HepG2 (cell line): ENCODE data around the gene CCND1. TPM values are rescaled to one million over a fixed set of nuclear protein-coding genes. Genes with fewer than 3 reads are reported as not detected.

Experiments
- BRD4 ChIP-seq: sonication (generic); formaldehyde crosslinking; IDR thresholded peaks from 2 replicates; pipeline ENCODE4 v1.4.0; 2020; ENCODE audit warnings: missing genetic modification reagents
- ELK4 ChIP-seq: sonication (generic); formaldehyde crosslinking; IDR thresholded peaks from 2 replicates; pipeline ENCODE4 v1.9.0; 2021; ENCODE audit warnings: missing genetic modification reagents, borderline replicate concordance
- FLYWCH1 ChIP-seq: sonication (generic); formaldehyde crosslinking; IDR thresholded peaks from 2 replicates; pipeline ENCODE4 v1.8.1; 2023; ENCODE audit warnings: mild to moderate bottlenecking, missing genetic modification reagents
- FOXK1 ChIP-seq: sonication (generic); formaldehyde crosslinking; IDR thresholded peaks from 2 replicates; pipeline ENCODE4 v1.4.0; 2020; ENCODE audit warnings: low read depth, missing genetic modification reagents, borderline replicate concordance
- PAF1 ChIP-seq: IDR thresholded peaks from 2 replicates; pipeline ENCODE4 v1.6.1; 2016; ENCODE audit warnings: missing genetic modification reagents, missing compliant biosample characterization
- POLR2AphosphoS2 ChIP-seq: IDR thresholded peaks from 2 replicates; pipeline ENCODE4 v1.6.1; 2011; ENCODE audit warnings: low read depth, low read length, improper control_type of control experiment
- PPARG ChIP-seq: conservative IDR thresholded peaks from 2 replicates; pipeline ENCODE4 v1.6.1; 2016; ENCODE audit warnings: missing biosample characterization, missing genetic modification reagents
- SATB2 ChIP-seq: sonication (generic); formaldehyde crosslinking; IDR thresholded peaks from 2 replicates; pipeline ENCODE4 v1.5.0; 2020; ENCODE audit warnings: missing genetic modification reagents
- SOX6 ChIP-seq, 2 experiments: fragments of 450-650 bp in 1 of 2; sonication (generic) in 1 of 2; formaldehyde crosslinking in 1 of 2; IDR thresholded peaks; 2 replicates each; pipeline versions ENCODE4 v1.4.0 to v1.6.1; 2017 to 2020; ENCODE audit warnings: antibody characterized with exemption in 1 of 2, mild to moderate bottlenecking in 1 of 2, missing genetic modification reagents in 1 of 2
- TFDP1 ChIP-seq: IDR thresholded peaks from 2 replicates; pipeline ENCODE4 v1.6.1; 2016; ENCODE audit warnings: missing compliant biosample characterization, missing genetic modification reagents, borderline replicate concordance
- THYN1 ChIP-seq: sonication (generic); formaldehyde crosslinking; IDR thresholded peaks from 2 replicates; pipeline ENCODE4 v1.8.1; 2023; ENCODE audit warnings: low read depth, mild to moderate bottlenecking, moderate library complexity, missing genetic modification reagents, borderline replicate concordance
- ZFP62 ChIP-seq: sonication (generic); formaldehyde crosslinking; IDR thresholded peaks from 2 replicates; pipeline ENCODE4 v1.4.0; 2020; ENCODE audit warnings: missing genetic modification reagents
- ZHX1 ChIP-seq: sonication (generic); formaldehyde crosslinking; IDR thresholded peaks from 2 replicates; pipeline ENCODE4 v1.8.1; 2022; ENCODE audit warnings: low read depth, mild to moderate bottlenecking, missing genetic modification reagents
- ZKSCAN1 ChIP-seq: fragments of 150-350 bp; IDR thresholded peaks from 2 replicates; pipeline ENCODE4 v1.6.1; 2014; ENCODE audit warnings: low read length
- ZKSCAN5 ChIP-seq: sonication (generic); formaldehyde crosslinking; IDR thresholded peaks from 2 replicates; pipeline ENCODE4 v1.5.1; 2020; ENCODE audit warnings: mild to moderate bottlenecking, missing genetic modification reagents
- ZNF230 ChIP-seq: sonication (generic); formaldehyde crosslinking; IDR thresholded peaks from 2 replicates; pipeline ENCODE4 v1.4.0; 2020; ENCODE audit warnings: mild to moderate bottlenecking, missing genetic modification reagents
- ZNF501 ChIP-seq: sonication (generic); formaldehyde crosslinking; IDR thresholded peaks from 2 replicates; pipeline ENCODE4 v1.5.1; 2020; ENCODE audit warnings: mild to moderate bottlenecking, moderate library complexity, missing genetic modification reagents
- ZNF615 ChIP-seq: sonication (generic); formaldehyde crosslinking; IDR thresholded peaks from 2 replicates; pipeline ENCODE4 v1.5.0; 2020; ENCODE audit warnings: mild to moderate bottlenecking, missing genetic modification reagents, borderline replicate concordance
- ZNF660 ChIP-seq: sonication (generic); formaldehyde crosslinking; IDR thresholded peaks from 2 replicates; pipeline ENCODE4 v1.5.1; 2020; ENCODE audit warnings: mild to moderate bottlenecking, low read depth, missing genetic modification reagents, borderline replicate concordance
- ZNF7 ChIP-seq: IDR thresholded peaks from 2 replicates; pipeline ENCODE4 v1.6.1; 2016; ENCODE audit warnings: missing biosample characterization, missing genetic modification reagents
- ZNF839 ChIP-seq: sonication (generic); formaldehyde crosslinking; IDR thresholded peaks from 2 replicates; pipeline ENCODE4 v1.4.0; 2020; ENCODE audit warnings: missing genetic modification reagents, mild to moderate bottlenecking, borderline replicate concordance
- ZNF841 ChIP-seq: sonication (generic); formaldehyde crosslinking; IDR thresholded peaks from 2 replicates; pipeline ENCODE4 v1.8.1; 2023; ENCODE audit warnings: missing genetic modification reagents, borderline replicate concordance
- ZXDC ChIP-seq: sonication (generic); formaldehyde crosslinking; IDR thresholded peaks from 2 replicates; pipeline ENCODE4 v1.5.0; 2020; ENCODE audit warnings: mild to moderate bottlenecking, missing genetic modification reagents
- polyA plus RNA-seq, 8 experiments: library from polyadenylated mRNA; depleted of rRNA in 3 of 8; stranded (reverse) in 7 of 8; unstranded in 1 of 8; fragments of >200 nt; fragmentation: Illumina TruSeq in 4 of 8; extraction: Trizol in 4 of 8; gene quantifications; 2 replicates each; pipeline versions ENCODE4 v1.2.1 to v1.2.3, GENCODE V29; 2011 to 2016; ENCODE audit warnings: low read depth in 4 of 8, missing spikeins in 1 of 8, mixed read lengths in 1 of 8; ENCODE audit not compliant: insufficient read depth in 1 of 8
- total RNA-seq, 5 experiments: library from RNA; depleted of rRNA; stranded (reverse); fragments of >200 nt; fragmentation: Illumina TruSeq; extraction: Trizol; gene quantifications; 2 replicates each; pipeline ENCODE4 v1.2.3, GENCODE V29; 2016; ENCODE audit warnings: low read depth in 1 of 5

The CCND1 gene
- total and polyA plus RNA-seq, 2 of the 13 experiments (the other 11 are each of a cell fraction or from before 2014, with no cell fraction given) = 107 to 136 TPM

GRCh38 chr11:69640995-69641581 is at the start of gene CCND1 (continued):
- TF ChIP-seq ZKSCAN5 (CRISPR knock-in tag) (0 out of 2 replicates have a peak, but pooled peaks have one; percentile 13), ZKSCAN1 (no peak), ZFP62 (no peak), POLR2AphosphoS2 (peak; percentile 94; the same call in 1 of the 2 replicates), PPARG (CRISPR knock-in tag) (peak; percentile 51; the same call in 1 of the 2 replicates), ZXDC (CRISPR knock-in tag) (no peak), ZHX1 (CRISPR knock-in tag) (no peak), ZNF230 (no peak; the same call in 1 of the 2 replicates), ZNF7 (CRISPR knock-in tag) (no peak), ZNF501 (CRISPR knock-in tag) (peak; percentile 59; the same call in 1 of the 2 replicates), SATB2 (CRISPR knock-in tag) (peak; percentile 80; the same call in 1 of the 2 replicates), ZNF615 (CRISPR knock-in tag) (no peak), ZNF839 (CRISPR knock-in tag) (no peak), SOX6 (IDR thresholded peaks at IDR 0.05) (no peak), SOX6 (CRISPR knock-in tag; IDR thresholded peaks at IDR 0.05) (peak; percentile 83), PAF1 (no peak), FLYWCH1 (no peak), ZNF841 (CRISPR knock-in tag) (no peak), THYN1 (CRISPR knock-in tag) (no peak), FOXK1 (CRISPR knock-in tag) (peak; percentile 50; the same call in 1 of the 2 replicates), TFDP1 (0 out of 2 replicates have a peak, but pooled peaks have one; percentile 27), ZNF660 (CRISPR knock-in tag) (no peak), ELK4 (CRISPR knock-in tag) (no peak), BRD4 (CRISPR knock-in tag) (no peak; the same call in 1 of the 2 replicates)
